Measurements from ENCODE around the gene DENND1B. TPM values are rescaled to one million over a fixed set of nuclear protein-coding genes. Genes with fewer than 3 reads are reported as not detected.
"Not testable (repeated sequence)": the region's sequence is repeated elsewhere in the genome, so short reads cannot be mapped to it uniquely, and the experiment has no call there.

Gene DENND1B
- total and polyA plus RNA-seq, 2 donors (not counting 1 experiment from before 2014, with no cell fraction given), result 4.3 to 25.4 TPM

DNA sequence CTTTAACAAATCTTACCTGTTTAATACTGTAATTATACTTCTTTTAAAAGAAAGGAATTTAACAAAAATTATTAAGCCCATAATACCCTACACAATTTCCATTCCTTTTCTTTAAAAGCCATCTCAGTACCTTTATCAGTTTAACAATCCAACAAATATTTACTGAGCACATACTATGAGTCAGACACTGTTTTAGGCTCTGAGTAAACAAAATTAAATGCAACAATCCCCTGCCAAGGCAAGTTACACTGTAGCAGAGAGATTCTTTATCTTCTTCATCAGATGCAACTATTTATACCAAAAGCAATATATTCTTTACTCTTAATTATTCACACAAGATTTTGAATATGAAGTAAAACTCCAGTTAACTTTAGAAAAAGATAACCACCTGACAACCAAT, 12.0 kb downstream of the DENND1B start:
- peaks cover 5% of the 10 kb centered on the region for H4K20me1 ChIP-seq (ENCODE audit: control insufficient read depth, insufficient read depth, low read length, poor library complexity, severe bottlenecking)
- no peak overlapping the region for H3K27ac ChIP-seq (ENCODE audit: low read length in 2 of 2)
- peaks cover 0 to 1% of the 10 kb centered on the region in 2 experiments for H3K36me3 ChIP-seq (replicated peaks in 1 of 2; ENCODE audit: control extremely low read depth in 1 of 2, control insufficient read depth in 1 of 2, extremely low read depth in 1 of 2, insufficient read depth in 2 of 2, low read length in 1 of 2)
- H3K9me3 ChIP-seq (ENCODE audit: control extremely low read depth in 1 of 3, control insufficient read depth in 2 of 3, insufficient read depth in 1 of 3, low read length in 2 of 3), result peaks cover 0 to 3% (median 0%) of the 10 kb centered on the region in 3 donors
- ATAC-seq (ENCODE audit: low read depth) (no peak), DNase-seq (no peak)
- no peak overlapping the region for H3K4me3 ChIP-seq (ENCODE audit: control extremely low read depth in 1 of 5, extremely low read depth in 1 of 5, insufficient read depth in 1 of 5, low read depth in 2 of 5, low read length in 4 of 5)
- peaks cover 34% of the 10 kb centered on the region for H3K79me2 ChIP-seq (ENCODE audit: control insufficient read depth, insufficient read depth, low read length)
- intact Hi-C loops (cut with micrococcal nuclease), result no loop called here
- TF ChIP-seq, protein P1, sequence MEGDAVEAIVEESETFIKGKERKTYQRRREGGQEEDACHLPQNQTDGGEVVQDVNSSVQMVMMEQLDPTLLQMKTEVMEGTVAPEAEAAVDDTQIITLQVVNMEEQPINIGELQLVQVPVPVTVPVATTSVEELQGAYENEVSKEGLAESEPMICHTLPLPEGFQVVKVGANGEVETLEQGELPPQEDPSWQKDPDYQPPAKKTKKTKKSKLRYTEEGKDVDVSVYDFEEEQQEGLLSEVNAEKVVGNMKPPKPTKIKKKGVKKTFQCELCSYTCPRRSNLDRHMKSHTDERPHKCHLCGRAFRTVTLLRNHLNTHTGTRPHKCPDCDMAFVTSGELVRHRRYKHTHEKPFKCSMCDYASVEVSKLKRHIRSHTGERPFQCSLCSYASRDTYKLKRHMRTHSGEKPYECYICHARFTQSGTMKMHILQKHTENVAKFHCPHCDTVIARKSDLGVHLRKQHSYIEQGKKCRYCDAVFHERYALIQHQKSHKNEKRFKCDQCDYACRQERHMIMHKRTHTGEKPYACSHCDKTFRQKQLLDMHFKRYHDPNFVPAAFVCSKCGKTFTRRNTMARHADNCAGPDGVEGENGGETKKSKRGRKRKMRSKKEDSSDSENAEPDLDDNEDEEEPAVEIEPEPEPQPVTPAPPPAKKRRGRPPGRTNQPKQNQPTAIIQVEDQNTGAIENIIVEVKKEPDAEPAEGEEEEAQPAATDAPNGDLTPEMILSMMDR (IDR thresholded peaks at IDR 0.05), result no peak
- TF ChIP-seq EZH2 (IDR thresholded peaks at IDR 0.05; ENCODE audit: borderline replicate concordance, insufficient read depth, low read depth, low read length, poor library complexity, severe bottlenecking), result no peak
- Mint-ChIP-seq H3K4me3 (no peak overlapping the region), H3K27ac (no peak overlapping the region), H3K4me1 (peaks cover 27% of the 10 kb centered on the region), H3K9me3 (ENCODE audit: insufficient read depth) (no peaks in the 10 kb centered on the region), H3K27me3 (no peaks in the 10 kb centered on the region)
- ChIA-PET POLR2A (no interaction called here), CTCF (interaction anchor here (0.8 to 1.4 kb wide), 2 partner anchors 10 to 106 kb away, joined by 4 to 5 read pairs; no protein-coding TSS in a partner anchor)
- H3K27me3 ChIP-seq (replicated peaks in 1 of 4; ENCODE audit: control extremely low read depth in 1 of 4, control insufficient read depth in 3 of 4, insufficient read depth in 4 of 4, low read length in 3 of 4), result no peaks in the 10 kb centered on the region
- no peak overlapping the region for H2AFZ ChIP-seq (ENCODE audit: insufficient read depth, low read depth, low read length, poor library complexity, severe bottlenecking)
- H3K9ac ChIP-seq (ENCODE audit: low read length), result no peak overlapping the region
- peaks cover 4 to 5% of the 10 kb centered on the region in 2 donors for H3K4me1 ChIP-seq (ENCODE audit: control insufficient read depth in 2 of 2, insufficient read depth in 2 of 2, low read length in 2 of 2)
- no peak overlapping the region for H3K4me2 ChIP-seq (replicated peaks; ENCODE audit: low read depth, low read length, poor library complexity, severe bottlenecking)

DNA sequence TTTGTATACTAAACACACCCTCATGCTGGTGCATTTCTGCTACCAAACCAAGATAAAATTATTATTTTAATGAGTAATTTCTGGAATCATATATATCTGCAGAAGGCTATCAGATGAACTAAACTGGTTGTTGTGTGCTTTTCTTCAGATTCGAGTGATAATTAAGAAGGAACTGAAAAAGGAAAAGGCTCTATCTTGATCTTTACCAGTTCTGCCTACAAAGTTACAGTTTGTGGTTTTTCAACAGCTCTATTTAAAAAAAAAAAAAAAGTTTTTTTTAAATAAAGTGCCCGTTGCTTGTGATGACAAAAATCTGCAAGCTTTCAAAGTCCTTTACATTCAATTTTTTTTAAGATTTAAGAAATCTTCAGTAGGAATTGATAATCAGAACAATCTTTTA, 13.6 kb downstream of the DENND1B start:
- Mint-ChIP-seq H3K4me3 (peak overlapping the region; percentile 63), H3K27ac (no peak overlapping the region), H3K27me3 (no peaks in the 10 kb centered on the region), H3K9me3 (ENCODE audit: insufficient read depth) (no peaks in the 10 kb centered on the region), H3K4me1 (peaks cover 25% of the 10 kb centered on the region)
- no peak for TF ChIP-seq EZH2 (IDR thresholded peaks at IDR 0.05; ENCODE audit: borderline replicate concordance, insufficient read depth, low read depth, low read length, poor library complexity, severe bottlenecking)
- TF ChIP-seq, protein P1 (IDR thresholded peaks at IDR 0.05), result no peak
- H3K36me3 ChIP-seq (replicated peaks in 1 of 2; ENCODE audit: control extremely low read depth in 1 of 2, control insufficient read depth in 1 of 2, extremely low read depth in 1 of 2, insufficient read depth in 2 of 2, low read length in 1 of 2), result peaks cover 0 to 1% of the 10 kb centered on the region in 2 experiments
- ATAC-seq (ENCODE audit: low read depth) (peak; percentile 58), DNase-seq (peak; percentile 20)
- no peak overlapping the region for H3K27ac ChIP-seq (ENCODE audit: low read length in 2 of 2)
- ChIA-PET CTCF (no interaction called here), POLR2A (interaction anchor here (0.8 kb wide), 1 partner anchor 232 kb away, joined by 3 read pairs; no protein-coding TSS in a partner anchor)
- H2AFZ ChIP-seq (ENCODE audit: insufficient read depth, low read depth, low read length, poor library complexity, severe bottlenecking), result no peak overlapping the region
- no peaks in the 10 kb centered on the region for H3K27me3 ChIP-seq (replicated peaks in 1 of 4; ENCODE audit: control extremely low read depth in 1 of 4, control insufficient read depth in 3 of 4, insufficient read depth in 4 of 4, low read length in 3 of 4)
- peak overlapping the region; percentile 62 for H3K4me2 ChIP-seq (replicated peaks; ENCODE audit: low read depth, low read length, poor library complexity, severe bottlenecking)
- H4K20me1 ChIP-seq (ENCODE audit: control insufficient read depth, insufficient read depth, low read length, poor library complexity, severe bottlenecking), result no peaks in the 10 kb centered on the region
- peaks cover 25% of the 10 kb centered on the region for H3K79me2 ChIP-seq (ENCODE audit: control insufficient read depth, insufficient read depth, low read length)
- no CpG with 5 or more reads among the region's 2 CpGs for WGBS (ENCODE audit: insufficient coverage)
- peak overlapping the region in 1 of 5 experiments; percentile 48 for H3K4me3 ChIP-seq (ENCODE audit: control extremely low read depth in 1 of 5, extremely low read depth in 1 of 5, insufficient read depth in 1 of 5, low read depth in 2 of 5, low read length in 4 of 5)
- intact Hi-C loops (cut with micrococcal nuclease), result loop anchor here (2.0 kb wide), 1 partner anchor 13 kb away; the partner anchor contains the start of gene DENND1B
- peak overlapping the region; percentile 43 for H3K9ac ChIP-seq (ENCODE audit: low read length)
- peaks cover 4 to 5% of the 10 kb centered on the region in 2 donors for H3K4me1 ChIP-seq (ENCODE audit: control insufficient read depth in 2 of 2, insufficient read depth in 2 of 2, low read length in 2 of 2)
- peaks cover 0 to 3% (median 0%) of the 10 kb centered on the region in 3 donors for H3K9me3 ChIP-seq (ENCODE audit: control extremely low read depth in 1 of 3, control insufficient read depth in 2 of 3, insufficient read depth in 1 of 3, low read length in 2 of 3)

DNA sequence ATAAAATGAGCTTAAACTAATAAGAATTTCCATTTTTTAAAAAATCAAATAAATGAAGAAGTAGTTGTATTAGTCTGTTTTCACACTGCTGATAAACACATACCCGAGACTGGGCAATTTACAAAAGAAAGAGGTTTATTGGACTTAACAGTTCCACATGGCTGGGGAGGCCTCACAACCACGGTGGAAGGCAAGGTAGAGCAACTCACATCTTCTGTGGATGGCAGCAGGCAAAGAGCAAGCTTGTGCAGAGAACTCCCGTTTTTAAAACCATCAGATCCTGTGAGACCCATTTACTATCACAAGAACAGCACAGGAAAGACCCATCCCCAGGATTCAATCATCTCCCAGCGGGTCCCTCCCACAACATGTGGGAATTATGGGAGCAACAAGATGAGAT, 19.7 kb downstream of the DENND1B start:
- H4K20me1 ChIP-seq (ENCODE audit: control insufficient read depth, insufficient read depth, low read length, poor library complexity, severe bottlenecking); H3K4me3 ChIP-seq (ENCODE audit: control extremely low read depth in 1 of 5, extremely low read depth in 1 of 5, insufficient read depth in 1 of 5, low read depth in 2 of 5, low read length in 4 of 5); H2AFZ ChIP-seq (ENCODE audit: insufficient read depth, low read depth, low read length, poor library complexity, severe bottlenecking); H3K9me3 Mint-ChIP-seq (ENCODE audit: insufficient read depth); H3K9me3 ChIP-seq (ENCODE audit: control extremely low read depth in 1 of 3, control insufficient read depth in 2 of 3, insufficient read depth in 1 of 3, low read length in 2 of 3); H3K4me2 ChIP-seq (replicated peaks; ENCODE audit: low read depth, low read length, poor library complexity, severe bottlenecking); H3K36me3 ChIP-seq (replicated peaks in 1 of 2; ENCODE audit: control extremely low read depth in 1 of 2, control insufficient read depth in 1 of 2, extremely low read depth in 1 of 2, insufficient read depth in 2 of 2, low read length in 1 of 2); H3K4me3 Mint-ChIP-seq; ATAC-seq (ENCODE audit: low read depth); DNase-seq; H3K4me1 ChIP-seq (ENCODE audit: control insufficient read depth in 2 of 2, insufficient read depth in 2 of 2, low read length in 2 of 2); CTCF ChIA-PET; H3K9ac ChIP-seq (ENCODE audit: low read length); intact Hi-C loops (cut with micrococcal nuclease); H3K27me3 Mint-ChIP-seq; H3K27me3 ChIP-seq (replicated peaks in 1 of 4; ENCODE audit: control extremely low read depth in 1 of 4, control insufficient read depth in 3 of 4, insufficient read depth in 4 of 4, low read length in 3 of 4); POLR2A ChIA-PET; H3K27ac Mint-ChIP-seq; H3K27ac ChIP-seq (ENCODE audit: low read length in 2 of 2): not testable (repeated sequence)
- peaks cover 51% of the 10 kb centered on the region for H3K79me2 ChIP-seq (ENCODE audit: control insufficient read depth, insufficient read depth, low read length)
- WGBS (ENCODE audit: insufficient coverage), result no CpG with 5 or more reads among the region's 4 CpGs
- peaks cover 11% of the 10 kb centered on the region for H3K4me1 Mint-ChIP-seq
